ENCODE results near the gene PSMA7.

PSMA7 gene

DNA sequence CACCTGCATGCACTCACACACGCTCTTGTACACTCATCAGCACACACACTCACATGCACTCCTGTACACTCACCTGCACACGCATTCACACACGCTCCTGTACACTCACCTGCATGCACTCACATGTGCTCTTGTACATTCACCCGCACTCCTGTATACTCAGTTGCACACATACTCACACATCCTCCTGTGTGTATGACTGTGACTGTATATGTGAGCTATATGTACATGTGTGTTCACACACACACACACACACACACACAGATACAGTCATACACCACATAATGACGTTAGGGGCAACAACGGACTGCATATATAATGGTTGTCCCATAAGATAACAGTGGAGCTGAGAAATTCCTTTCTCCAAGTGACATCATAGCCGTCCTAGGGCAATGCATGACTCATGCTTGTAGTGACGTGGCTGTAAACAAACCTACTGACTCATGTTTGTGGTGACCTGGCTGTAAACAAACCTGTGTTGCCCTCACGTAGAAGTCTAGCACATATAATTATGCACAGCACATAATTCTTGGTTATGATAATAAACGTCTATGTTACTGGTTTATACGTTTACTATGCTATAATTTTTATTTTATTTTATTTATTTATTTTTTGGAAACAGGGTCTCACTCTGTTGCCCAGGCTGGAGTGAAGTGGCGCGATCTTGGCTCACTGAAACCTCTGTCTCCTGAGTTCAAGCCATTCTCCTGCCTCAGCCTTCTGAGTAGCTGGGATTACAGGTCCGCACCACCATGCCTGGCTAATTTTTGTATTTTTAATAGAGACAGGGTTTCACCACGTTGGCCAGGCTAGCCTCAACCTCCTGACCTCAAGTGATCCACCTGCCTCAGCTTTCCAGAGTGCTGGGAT lies 54.7 kb downstream of the PSMA7 start:
- DNase-seq (ENCODE audit: low read depth in 2 of 2), result no peak

DNA sequence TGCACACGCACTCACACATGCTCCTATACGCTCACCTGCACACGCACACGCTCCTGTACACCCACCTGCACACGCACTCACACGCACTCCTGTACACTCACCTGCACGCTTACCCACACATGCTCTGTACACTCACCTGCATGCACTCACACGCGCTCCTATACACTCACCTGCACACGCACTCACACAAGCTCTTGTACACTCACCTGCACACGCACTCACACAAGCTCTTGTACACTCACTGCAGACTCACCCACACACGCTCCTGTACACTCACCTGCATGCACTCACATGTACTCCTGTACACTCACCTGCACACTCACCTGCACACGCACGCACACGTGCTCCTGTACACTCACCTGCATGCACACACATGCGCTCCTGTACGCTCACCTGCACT lies 55.6 kb downstream of the PSMA7 start:
- DNase-seq (ENCODE audit: low read depth in 2 of 2), result no peak

DNA sequence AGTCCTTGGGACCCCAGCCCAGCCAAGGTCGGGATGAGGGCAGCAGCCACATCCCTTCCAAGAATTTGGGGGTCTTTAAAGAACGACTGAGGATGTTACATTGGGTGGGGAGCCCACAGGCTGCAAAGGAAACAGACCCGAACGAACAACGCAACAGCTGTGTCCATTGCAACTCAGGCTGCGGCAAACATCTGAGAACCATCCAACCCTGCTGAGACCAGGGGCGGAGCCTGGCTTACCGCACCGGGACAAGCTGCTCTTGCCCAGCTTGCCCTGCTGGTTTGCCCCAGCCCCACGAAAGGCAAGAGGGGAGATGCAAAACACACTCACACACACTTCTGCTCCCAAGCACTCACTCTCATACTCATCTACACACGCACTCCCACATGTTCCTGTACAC lies 56.0 kb downstream of the PSMA7 start:
- no peak for DNase-seq (ENCODE audit: low read depth in 2 of 2)

Measured in stimulated activated CD4-positive, alpha-beta T cell treated with anti-CD3 and anti-CD28 coated beads, Interleukin-1b, Interleukin-23, amount 100 ng/mL, for 1 hour (primary cell).